ENCODE results near the gene OGFRL1.

The OGFRL1 gene

DNA sequence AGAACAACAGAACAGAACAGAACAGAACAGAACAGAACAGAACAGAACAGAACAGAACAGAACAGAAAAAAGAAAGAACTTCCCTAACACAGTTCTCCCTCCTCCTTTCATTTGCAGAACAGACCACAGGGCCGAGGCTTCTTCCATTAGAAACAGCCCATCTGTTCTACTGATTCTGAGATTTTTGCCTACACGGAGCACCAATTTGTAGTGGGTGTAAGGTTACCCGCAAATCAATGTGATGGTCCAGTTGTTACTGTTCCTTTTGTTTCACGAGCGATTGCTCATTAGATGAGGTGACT is 734 bp upstream of the OGFRL1 start:
- no peak for DNase-seq

DNA sequence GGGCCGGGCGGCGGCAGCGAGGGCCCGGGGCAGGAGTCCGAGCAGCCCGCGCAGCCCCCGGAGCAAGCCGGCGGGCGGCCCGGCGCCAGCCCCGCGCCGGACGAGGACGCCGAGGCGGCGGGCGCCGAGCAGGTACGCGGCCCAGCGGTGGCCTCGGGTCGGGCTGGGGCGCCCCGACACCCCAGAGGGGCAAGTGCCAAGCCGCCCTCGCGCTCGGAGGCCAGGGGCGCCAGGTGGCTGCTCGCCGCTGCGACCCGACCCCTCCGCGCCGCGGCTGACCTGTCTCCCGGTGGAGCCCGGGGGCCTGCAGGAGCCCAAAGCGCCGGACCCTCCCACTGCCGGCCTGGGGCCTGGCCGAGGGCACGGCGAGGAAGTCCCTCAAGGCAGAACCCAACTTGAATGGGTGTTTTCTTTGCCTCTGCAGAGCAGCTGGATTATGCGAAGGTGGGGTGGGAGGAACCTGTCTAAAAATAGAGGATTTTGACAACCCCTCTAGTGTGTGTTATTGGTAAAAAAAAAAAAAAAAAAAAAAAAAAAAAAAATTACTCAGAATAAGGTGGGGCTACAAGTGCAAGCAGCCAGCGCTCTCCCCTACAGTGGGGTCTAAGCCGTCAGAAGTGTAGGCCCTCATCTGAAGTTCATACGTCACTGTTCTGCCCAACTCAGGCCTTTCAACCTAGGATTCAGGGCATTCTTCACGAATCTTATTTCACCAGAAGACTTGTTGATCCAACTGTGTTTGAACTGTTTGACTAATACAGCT is 609 bp downstream of the OGFRL1 start:
- DNase-seq, result peak in 2 of 5 donors; percentile 5 to 14

DNA sequence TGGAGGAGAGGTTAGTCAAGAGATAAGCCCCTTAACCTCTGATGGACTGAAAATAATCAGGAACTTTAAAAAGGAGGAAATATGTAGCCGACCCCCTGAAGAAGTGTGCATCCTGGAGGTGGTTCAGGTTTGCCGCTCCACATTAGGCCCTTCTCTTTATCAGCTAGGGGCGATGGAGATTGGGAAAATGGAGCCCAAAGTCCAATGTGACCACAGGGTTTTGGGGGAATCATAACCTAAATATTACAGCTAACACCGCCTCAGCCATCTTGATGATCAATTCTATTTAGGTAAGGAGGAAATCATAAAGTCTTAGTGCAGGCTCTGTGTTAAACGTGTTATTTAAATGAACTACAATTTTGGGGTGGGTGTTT is 1.2 kb downstream of the OGFRL1 start:
- no peak for DNase-seq

DNA sequence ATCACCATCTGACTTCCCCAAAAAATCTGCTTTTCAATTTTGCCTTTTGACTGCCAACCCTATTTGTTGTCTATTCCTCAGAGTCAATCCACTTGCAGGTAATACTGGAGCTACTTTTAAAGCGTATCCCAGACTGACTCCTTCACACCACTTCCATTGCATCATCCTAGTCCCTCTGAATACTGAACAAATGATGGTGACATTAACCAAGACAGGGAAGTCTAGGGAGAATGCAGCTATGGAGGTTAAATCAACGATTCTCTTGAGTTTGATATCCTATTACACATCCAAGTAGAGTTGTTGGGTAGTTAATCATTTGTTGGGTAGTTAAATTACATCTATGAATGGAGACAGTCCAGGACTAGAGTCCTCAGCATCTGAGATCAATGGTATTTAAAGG is 2.0 kb downstream of the OGFRL1 start:
- DNase-seq, result no peak

DNA sequence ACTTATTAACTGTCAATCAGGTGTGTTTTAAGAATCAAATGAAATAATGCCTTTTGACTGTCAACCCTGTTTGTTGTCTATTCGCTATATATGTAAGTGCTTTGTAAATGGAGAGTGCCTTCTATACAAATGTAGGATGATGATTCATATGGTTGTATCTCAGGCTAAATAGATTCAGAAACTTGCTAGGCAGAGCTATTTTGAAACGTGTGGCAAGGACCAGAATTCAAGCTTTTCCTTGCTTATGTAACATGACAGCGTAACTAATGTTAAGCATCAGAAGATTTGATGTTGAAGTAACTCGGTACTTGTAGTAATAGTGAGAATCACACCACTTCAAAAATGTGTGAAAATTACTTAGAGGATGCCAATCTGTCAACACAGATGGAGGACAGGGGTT is 3.4 kb downstream of the OGFRL1 start:
- DNase-seq, result peak in 1 of 5 donors; percentile 6

DNA sequence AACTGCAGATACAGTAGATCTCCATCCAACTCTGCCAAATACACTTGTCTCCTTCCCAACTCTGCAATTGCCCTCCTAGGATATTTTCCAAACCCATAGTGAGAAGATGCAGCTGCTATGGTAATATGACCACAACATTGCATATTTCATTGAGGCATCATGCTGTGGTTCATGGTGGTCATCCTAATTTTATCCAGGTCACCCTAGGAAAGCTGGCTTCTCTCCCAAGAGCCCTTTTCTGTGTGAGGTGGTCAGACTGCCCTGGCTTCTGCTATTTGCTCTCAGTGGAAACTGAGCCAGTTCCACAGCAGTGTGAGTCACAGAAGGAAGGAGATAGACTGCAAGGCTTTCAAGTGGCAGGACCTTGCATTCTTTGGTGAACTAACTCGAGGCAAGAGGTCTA is 5.5 kb downstream of the OGFRL1 start:
- DNase-seq, result no peak

DNA sequence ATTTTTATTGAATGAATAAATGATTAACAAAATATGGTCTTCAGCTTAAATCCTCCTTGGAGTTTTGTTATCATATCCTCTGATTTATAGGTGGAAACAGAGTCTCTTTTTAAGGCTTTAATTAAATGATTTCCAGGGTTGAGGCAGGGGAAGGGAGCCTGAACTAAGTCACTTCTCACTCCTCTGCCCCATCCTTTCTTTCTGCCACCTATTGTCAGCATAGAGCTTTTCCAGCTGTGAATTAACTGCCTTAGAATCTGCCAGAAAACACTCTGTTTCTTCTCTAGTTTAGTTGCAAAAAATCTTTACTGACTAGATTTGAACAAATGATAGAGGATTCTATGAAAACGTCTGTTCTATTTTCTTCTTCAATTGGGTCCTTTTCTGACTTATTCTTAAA is 9.8 kb downstream of the OGFRL1 start:
- DNase-seq, result no peak

DNA sequence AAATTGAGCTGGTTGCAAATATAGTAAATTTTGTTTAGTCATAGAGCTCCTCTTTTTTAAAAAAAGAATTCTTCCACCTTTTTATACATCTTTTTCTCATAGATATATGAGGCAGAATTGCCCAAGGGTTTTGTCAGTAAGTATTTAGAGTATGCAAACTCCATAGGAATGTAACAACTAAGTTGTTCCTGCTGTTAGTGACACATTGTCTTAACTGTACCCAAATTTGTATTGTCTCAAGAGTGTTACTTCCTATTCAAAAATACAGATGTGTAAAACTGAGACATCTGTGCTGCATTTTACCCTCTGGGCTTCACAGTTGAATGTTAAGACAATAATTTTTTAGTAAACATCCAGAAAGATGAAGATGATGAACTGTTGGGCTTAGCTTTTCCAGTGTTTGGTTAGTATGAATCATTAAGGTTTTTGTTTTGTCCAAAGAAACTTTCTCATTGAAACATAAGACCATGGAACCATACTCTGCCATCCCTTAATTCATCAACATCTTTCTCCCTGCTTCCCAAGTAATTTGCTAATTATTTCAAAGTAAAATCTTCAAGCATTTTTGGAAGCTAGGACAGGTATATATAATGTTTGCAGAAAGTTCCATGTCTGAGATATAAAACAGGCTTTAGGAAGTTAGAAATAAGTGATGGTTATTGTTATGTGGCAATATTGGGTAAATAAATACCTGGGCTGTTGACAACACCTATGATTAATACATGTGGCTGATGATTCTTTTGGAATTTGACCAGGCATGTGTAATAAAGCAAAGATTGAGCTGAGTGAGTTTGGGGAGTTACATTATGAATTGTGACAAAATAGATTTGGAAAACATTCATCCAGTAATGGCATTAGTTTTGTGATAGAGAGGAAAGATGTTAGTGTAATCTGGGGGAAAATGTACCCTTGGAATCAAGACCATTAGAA is 11.2 kb downstream of the OGFRL1 start:
- DNase-seq, result no peak

DNA sequence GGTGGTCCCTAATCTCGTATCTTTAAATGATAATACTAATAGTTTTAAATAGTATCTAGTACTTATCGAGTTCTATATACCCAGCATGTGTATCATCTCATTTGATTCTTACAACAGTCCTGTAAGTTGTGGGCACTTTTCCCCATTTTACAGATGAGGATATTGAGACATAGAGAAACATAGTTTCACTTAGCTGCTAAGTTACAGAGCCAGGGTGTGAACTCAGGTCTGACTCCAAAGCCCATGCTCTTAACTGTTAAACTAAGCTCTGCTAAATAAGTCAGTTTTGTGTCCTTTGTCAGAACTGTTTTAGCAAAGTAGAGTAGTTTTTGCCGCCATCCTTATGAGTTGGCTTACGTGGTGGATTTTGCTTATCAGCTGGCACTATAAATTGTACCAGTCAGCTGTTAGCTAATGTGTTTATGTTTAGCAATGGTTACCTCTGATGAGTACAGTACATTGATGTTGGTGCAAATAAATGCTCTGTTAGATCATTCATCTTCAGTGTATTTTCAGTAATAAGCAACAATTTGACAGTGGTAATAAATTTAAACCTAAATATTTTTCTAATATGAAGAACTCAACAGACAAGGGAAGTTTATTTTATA is 12.1 kb downstream of the OGFRL1 start:
- no peak for DNase-seq

DNA sequence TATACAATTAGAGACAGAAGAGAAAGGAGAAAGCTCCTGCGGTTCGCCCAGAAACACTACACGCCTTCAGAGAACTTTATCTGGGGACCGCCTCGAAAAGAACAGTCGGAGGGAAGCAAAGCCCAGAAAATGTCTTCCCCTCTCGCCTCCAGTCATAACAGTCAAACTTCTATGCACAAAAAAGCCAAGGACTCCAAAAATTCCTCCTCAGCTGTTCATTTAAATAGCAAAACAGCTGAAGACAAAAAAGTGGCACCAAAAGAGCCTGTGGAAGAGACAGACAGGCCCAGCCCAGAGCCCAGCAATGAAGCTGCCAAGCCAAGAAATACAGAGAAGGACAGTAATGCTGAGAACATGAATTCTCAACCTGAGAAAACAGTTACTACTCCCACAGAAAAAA is 12.9 kb downstream of the OGFRL1 start:
- no peak for DNase-seq

DNA sequence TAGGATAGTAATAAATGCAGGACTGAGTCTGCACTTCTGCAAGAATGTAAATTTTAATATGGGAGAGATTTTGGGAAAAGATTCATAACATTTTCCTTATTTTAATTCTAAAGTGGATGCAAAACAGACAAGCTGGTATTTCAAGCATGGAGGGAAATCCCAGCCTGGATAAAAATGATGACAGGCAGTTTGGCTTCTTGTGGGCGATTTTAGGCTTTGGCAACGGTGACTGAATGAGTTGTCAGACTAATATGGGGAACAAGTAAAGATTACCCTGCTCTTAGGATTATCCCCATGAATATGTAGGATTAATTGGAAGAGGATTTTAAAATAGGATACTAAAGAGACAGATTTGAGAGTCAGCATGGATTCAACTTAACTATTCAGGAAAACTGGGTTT is 21.0 kb downstream of the OGFRL1 start:
- DNase-seq, result no peak

DNA sequence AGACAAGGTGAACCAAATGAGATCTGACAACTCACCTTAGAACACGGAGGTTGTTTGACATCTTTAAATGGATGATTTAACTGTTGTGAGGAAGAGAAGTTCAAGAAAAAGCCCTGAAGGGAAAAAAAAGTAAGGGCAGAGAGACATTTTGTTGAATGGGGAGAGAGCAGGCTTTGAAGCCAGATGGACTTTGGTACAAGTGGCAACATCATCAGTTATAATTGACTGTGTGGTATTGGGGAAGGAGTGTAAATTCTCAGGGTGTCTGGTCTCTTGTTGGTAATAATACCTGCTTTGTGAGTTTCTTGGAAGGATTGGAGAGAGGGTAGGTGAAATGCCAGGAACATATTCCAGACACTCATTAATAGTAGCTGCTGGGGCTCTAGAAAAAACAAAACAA is 21.6 kb downstream of the OGFRL1 start:
- no peak for DNase-seq

DNA sequence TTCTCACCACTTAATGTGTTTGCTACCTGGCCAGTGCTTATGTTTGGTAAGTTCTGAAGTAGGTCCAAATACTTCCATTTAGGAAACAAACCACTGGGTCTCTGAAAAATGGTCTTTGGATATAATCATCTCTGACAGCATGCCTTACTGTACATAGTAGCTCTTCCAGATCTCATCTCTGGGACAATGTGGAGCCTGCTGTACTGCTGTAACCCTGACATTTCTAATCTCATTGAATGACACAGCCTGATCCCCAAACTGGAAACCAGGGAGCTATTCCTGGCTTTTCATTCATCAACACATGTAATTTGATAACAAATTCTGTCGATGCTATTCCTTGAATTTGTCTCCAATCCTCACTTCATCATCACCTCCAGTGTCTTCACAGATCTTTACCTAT is 23.5 kb downstream of the OGFRL1 start:
- DNase-seq, result no peak

DNA sequence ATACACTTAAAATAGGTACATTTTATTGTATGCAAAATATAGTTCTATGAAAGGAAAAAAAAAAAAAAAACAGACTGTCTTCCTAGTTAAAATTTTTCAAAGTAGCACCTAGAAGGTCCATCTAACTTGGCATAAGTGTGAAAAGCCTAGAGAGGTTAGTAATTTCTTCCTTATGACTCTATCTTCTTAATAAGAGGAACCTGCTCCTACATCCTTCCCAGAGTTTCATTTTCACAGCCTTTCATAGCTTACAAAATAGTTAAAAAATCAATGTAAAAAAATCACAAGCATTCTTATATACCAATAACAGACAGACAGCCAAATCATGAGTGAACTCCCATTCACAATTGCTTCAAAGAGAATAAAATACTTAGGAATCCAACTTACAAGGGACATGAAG is 28.8 kb downstream of the OGFRL1 start:
- DNase-seq, result no peak

DNA sequence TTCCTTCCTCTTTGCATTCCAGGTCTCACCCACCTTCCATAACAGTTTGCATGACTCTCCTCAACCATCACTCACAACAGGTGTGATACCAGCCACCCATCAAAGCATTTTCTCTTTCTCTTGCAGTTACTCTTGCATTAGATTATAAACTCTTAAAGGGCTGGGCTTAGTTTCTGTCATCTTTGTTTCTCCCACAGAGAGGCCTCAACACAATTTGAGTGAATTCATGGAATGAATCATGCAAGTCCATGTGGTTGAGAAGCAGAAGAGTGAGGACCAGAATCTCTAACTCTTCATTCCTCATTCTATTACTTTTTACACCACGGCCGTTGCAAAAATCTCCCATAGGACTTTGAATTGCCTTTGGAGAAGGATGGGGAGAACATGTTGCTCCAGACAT is 31.4 kb downstream of the OGFRL1 start:
- no peak for DNase-seq

DNA sequence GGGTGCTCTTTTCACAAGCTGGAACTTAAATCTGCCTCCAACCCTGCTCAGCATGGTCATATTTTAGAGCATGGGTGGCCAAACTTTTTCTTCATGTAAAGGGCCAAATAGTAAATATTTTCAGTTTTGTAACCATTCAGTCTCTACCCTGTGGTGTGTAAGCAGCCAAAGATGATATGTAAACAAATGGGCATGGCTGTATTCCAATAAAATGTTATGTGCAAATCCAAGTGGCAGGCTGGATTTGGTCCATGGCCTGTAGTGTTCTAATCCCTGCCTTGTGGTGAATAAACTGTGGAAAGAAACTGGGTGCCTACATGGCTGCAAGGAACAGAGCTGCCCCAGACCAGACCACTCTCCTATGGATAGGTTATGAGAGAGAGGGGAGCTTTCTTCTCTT is 32.7 kb downstream of the OGFRL1 start:
- no peak for DNase-seq

DNA sequence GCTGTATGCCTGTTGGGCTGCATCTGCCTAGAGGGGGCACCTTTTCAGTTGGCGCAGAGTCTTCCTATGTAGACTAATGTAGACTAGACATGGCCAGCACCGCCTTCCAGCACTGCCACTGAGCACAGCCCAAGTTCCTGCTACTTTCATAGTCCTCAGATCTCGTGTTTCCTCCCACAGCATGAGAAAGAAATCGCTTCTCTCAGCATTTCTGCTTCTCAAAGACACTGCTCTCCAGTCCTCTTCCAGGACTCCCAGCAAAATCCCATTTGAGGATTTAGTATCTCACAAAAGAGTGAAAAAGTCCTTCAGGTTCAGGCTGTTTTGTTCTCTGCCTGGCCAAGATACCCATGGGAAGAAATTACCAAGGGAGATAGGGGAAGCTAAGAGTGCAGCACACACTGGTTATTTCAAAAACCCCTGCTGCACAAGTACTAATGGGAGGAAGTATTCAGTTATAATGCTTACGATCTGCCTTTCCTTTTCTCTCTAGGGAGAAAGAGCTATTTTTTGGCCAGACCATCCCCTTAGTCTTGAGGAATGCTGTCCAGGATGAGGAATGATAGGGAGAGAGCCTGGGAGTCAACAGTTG is 35.7 kb downstream of the OGFRL1 start:
- DNase-seq, result no peak

DNA sequence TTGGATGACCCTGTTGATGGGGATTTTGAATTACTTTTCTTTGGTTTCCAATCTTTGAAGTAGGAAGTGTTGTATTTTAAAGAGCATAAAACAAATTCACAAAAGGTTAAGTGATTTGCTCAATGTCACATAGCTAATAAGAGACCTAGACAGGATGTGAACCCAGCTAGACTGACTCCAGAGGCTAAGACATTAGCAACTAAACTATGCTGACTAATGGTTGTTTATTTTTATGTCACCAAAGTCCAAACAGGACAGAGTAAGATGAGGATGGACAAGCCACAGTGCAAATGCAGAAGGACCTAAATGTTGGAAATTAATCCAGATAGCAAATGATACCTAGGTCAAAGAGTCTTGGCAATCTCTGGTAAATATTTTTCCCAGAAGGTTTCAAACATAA is 38.0 kb downstream of the OGFRL1 start:
- no peak for DNase-seq

DNA sequence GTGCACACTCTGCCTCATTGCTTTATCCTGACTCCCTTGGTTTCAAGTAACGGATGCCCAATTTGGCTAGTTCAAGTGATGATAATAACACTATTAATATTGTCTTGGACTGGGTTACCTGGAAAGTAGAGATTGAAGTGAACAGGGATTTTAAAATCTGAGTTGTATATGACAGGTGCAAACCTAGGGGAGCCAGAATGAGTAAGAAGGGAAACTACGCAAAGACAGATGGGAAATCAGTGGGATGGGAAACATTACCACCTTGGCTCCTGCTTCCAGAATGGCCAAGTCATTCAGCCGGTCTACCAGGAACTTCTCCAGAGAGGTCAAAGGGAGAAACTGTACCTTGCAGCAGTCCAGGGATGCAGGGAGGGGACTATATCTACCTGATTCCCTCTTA is 41.9 kb downstream of the OGFRL1 start:
- DNase-seq, result no peak

DNA sequence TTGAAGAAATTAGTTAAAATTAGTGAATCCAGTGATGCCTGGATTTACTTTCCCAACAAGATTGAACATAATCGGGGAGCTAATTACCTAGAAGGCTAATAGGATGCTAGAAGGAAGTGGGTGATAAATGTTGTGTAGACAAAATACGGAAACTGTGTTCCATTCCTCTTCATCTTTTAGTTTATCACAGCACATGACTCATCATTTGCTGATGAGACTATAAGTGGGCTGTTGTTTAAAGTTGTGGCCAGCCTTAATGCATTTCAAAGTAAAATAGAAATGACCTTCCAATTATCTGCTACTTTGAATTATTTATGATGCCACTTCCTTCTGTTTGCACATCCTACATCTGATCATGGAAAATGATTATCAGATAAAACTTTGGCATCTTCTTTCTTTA is 43.4 kb downstream of the OGFRL1 start:
- DNase-seq, result no peak

DNA sequence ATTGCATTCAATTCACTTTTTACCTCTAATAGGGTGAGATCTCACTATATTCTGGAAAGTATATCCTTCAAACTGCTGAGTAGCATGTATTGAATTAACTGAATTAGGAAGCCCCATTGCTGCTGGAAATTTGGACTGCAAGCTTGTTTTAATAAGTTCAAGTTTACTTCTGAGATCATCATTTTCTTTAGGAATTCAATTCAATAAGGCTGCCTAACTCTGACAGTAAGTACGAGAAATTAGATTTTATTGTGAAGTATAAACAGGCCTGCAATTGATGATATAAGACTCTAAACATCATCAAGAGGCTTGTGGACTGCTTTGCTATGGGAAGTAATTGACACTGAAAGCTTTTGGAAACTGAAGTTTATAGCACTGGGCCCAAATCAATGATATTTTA is 44.4 kb downstream of the OGFRL1 start:
- no peak for DNase-seq

DNA sequence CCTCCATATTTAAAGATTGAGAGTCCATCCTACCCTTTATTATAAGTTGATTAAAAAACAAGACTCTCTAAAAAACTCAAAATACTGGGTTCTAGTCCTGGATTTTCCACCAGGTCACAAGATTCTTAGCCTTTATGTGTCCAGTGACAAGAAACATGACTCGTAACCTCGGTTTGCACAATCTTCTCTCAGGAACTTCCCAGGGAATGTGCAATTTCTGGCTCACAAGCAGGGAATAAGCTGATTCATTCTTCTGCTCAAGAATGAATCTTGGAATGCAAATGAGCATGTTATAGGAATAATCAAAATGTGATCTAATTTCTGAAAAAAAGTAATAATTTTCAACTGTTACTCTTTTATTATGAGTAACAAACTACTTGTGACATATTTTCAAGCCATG is 45.1 kb downstream of the OGFRL1 start:
- no peak for DNase-seq

DNA sequence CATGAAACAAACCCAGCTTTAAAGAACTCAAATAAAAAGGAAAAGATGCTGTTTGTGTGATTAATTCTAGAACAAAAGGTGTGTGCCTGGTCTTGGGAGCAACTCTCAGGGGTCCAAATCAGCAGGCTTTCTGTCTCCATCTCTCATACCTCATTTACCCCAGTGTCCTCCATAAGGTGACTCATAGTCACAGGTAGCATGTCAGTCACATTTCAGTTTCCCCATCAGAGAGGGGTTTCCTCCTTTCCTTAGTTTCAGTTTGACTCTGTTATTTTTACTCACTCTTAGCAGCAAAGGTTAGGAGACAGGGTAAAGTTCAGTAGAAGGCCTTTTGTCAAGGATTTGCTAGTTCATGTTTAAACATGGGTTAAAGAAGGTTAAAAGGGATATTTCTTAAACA is 46.2 kb downstream of the OGFRL1 start:
- no peak for DNase-seq

DNA sequence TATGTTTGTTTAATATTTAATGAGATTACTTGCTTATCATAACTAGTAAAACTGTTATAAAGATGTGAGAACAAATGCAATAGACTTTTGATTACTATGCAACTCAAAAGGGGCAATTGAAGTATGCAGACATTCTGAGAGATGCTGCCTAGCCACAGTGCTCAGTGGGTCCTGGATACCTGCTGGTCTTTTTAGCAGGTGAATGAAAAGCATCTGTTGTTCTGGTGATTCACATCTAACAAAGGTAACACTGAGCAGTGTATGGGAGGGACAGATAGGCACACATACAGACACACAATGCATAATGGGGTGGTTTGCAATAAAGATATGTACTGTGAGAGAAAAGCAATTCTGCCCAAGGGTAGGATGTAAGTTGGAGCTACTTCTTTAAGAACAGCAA is 46.9 kb downstream of the OGFRL1 start:
- no peak for DNase-seq

All from T-helper 1 cell (primary cell).